Measurements from ENCODE around the gene HUS1. TPM values are rescaled to one million over a fixed set of nuclear protein-coding genes. Genes with fewer than 3 reads are reported as not detected.

HUS1 gene
- total RNA-seq, 2 experiments from 2014 or later, result 77.8 to 83.1 TPM

DNA sequence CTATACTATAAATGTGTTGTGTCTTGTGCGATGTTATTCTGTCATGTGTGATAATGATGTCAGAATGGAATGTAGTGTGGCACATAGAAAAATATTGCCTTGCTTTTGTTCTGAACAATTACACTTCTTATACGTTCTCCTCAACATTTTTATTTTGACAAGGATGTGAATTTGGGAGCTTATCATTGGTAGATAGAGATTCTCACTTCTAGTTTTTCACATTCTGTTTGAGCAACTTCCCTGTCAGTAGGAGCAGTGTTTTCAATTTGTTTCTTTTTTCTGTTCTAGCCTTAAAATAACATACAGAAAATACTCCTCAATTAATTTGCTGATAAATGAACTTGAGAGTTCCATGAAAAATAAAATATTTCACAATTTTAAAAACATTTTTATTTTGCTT lies 31.9 kb upstream of the HUS1 start:
- POLR2A ChIA-PET, result no interaction called here
- Mint-ChIP-seq H3K4me3 (no peak overlapping the region), H3K27ac (no peak overlapping the region), H3K4me1 (ENCODE audit: low read depth) (no peaks in the 10 kb centered on the region), H3K36me3 (ENCODE audit: low read depth) (no peaks in the 10 kb centered on the region), H3K9me3 (no peaks in the 10 kb centered on the region), H3K27me3 (peaks cover 14% of the 10 kb centered on the region)
- no peaks in the 10 kb centered on the region for H3K4me1 ChIP-seq (ENCODE audit: insufficient read depth, low read length)
- intact Hi-C loops (cut with DNase I, micrococcal nuclease), result loop anchor here in 1 of 2 experiments (5.0 kb wide), 1 partner anchor 319 kb away; no protein-coding TSS in a partner anchor
- no peaks in the 10 kb centered on the region for H3K27me3 ChIP-seq (ENCODE audit: control insufficient read depth in 1 of 2, insufficient read depth in 2 of 2, low read length in 2 of 2)
- DNase-seq, result no peak
- H3K9me3 ChIP-seq (ENCODE audit: control insufficient read depth in 1 of 2, insufficient read depth in 1 of 2, low read length in 2 of 2), result no peaks in the 10 kb centered on the region
- no peak overlapping the region for H3K4me3 ChIP-seq (ENCODE audit: low read length)
- no peak for ATAC-seq (ENCODE audit: poor library complexity)
- TF ChIP-seq, protein P1, sequence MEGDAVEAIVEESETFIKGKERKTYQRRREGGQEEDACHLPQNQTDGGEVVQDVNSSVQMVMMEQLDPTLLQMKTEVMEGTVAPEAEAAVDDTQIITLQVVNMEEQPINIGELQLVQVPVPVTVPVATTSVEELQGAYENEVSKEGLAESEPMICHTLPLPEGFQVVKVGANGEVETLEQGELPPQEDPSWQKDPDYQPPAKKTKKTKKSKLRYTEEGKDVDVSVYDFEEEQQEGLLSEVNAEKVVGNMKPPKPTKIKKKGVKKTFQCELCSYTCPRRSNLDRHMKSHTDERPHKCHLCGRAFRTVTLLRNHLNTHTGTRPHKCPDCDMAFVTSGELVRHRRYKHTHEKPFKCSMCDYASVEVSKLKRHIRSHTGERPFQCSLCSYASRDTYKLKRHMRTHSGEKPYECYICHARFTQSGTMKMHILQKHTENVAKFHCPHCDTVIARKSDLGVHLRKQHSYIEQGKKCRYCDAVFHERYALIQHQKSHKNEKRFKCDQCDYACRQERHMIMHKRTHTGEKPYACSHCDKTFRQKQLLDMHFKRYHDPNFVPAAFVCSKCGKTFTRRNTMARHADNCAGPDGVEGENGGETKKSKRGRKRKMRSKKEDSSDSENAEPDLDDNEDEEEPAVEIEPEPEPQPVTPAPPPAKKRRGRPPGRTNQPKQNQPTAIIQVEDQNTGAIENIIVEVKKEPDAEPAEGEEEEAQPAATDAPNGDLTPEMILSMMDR (IDR thresholded peaks at IDR 0.05), result no peak
- no peaks in the 10 kb centered on the region for H3K36me3 ChIP-seq (ENCODE audit: insufficient read depth, low read length)
- CTCF ChIA-PET, result no interaction called here
- no peak overlapping the region for H3K27ac ChIP-seq (ENCODE audit: low read depth in 1 of 2, low read length in 2 of 2)

DNA sequence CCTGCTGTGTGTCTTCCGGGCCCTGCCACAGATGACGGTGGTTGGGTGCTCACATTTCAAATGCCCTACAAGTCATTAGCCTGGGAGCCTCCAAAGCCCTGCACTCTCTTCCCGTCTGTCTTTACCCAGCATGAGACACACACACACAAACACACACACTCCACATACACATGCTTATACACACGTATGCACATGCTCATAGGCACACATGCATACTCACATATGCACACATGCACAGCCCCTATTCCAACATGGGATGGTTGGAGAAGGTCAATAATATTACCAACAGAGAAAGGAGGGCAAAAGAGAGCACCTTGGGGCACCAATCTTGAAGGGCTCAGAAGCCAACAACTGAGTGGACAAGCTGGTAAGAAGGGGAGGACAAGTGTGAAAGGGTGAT lies 30.5 kb upstream of the HUS1 start:
- H3K4me3 ChIP-seq (ENCODE audit: low read length), result no peak overlapping the region
- no peaks in the 10 kb centered on the region for H3K4me1 ChIP-seq (ENCODE audit: insufficient read depth, low read length)
- ChIA-PET POLR2A (no interaction called here), CTCF (no interaction called here)
- H3K9me3 ChIP-seq (ENCODE audit: control insufficient read depth in 1 of 2, insufficient read depth in 1 of 2, low read length in 2 of 2), result no peaks in the 10 kb centered on the region
- no peak for DNase-seq
- intact Hi-C loops (cut with DNase I, micrococcal nuclease), result loop anchor here in 1 of 2 experiments (5.0 kb wide), 1 partner anchor 318 kb away; no protein-coding TSS in a partner anchor
- Mint-ChIP-seq H3K36me3 (ENCODE audit: low read depth) (no peaks in the 10 kb centered on the region), H3K9me3 (no peaks in the 10 kb centered on the region), H3K4me1 (ENCODE audit: low read depth) (no peaks in the 10 kb centered on the region), H3K4me3 (no peak overlapping the region), H3K27me3 (peaks cover 9% of the 10 kb centered on the region), H3K27ac (no peak overlapping the region)
- ATAC-seq (ENCODE audit: poor library complexity), result no peak
- H3K27me3 ChIP-seq (ENCODE audit: control insufficient read depth in 1 of 2, insufficient read depth in 2 of 2, low read length in 2 of 2), result no peaks in the 10 kb centered on the region
- no peaks in the 10 kb centered on the region for H3K36me3 ChIP-seq (ENCODE audit: insufficient read depth, low read length)
- no peak overlapping the region for H3K27ac ChIP-seq (ENCODE audit: low read depth in 1 of 2, low read length in 2 of 2)
- TF ChIP-seq, protein P1 (IDR thresholded peaks at IDR 0.05), result no peak

DNA sequence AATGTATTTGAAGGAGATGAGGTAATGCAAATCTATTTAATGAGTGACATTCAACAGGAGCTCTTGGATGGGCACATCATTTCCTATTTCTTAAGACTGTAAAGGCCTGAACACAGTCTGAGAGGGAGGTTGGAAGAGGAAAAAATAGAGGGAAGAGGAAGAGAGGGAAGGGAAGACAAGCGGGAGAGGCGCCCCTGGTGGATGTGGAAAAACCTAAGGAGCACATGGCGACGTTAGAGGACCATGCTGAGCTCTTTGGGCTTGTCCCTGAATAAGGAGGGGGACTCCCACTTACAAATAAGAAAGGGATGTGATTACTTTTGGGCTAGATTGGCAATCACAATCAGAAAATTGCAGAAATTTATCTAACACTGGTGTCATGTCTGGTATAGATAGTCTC lies 29.8 kb upstream of the HUS1 start:
- no peak overlapping the region for H3K4me3 Mint-ChIP-seq
- H3K36me3 Mint-ChIP-seq (ENCODE audit: low read depth), result no peaks in the 10 kb centered on the region
- intact Hi-C loops (cut with DNase I, micrococcal nuclease), result no loop called here
- no peaks in the 10 kb centered on the region for H3K4me1 ChIP-seq (ENCODE audit: insufficient read depth, low read length)
- no peaks in the 10 kb centered on the region for H3K4me1 Mint-ChIP-seq (ENCODE audit: low read depth)
- no peak overlapping the region for H3K4me3 ChIP-seq (ENCODE audit: low read length)
- ChIA-PET CTCF (no interaction called here), POLR2A (no interaction called here)
- ATAC-seq (ENCODE audit: poor library complexity), result no peak
- TF ChIP-seq, protein P1 (IDR thresholded peaks at IDR 0.05), result no peak
- no peaks in the 10 kb centered on the region for H3K9me3 ChIP-seq (ENCODE audit: control insufficient read depth in 1 of 2, insufficient read depth in 1 of 2, low read length in 2 of 2)
- H3K27me3 ChIP-seq (ENCODE audit: control insufficient read depth in 1 of 2, insufficient read depth in 2 of 2, low read length in 2 of 2), result no peaks in the 10 kb centered on the region
- H3K9me3 Mint-ChIP-seq, result no peaks in the 10 kb centered on the region
- H3K27me3 Mint-ChIP-seq, result peaks cover 11% of the 10 kb centered on the region
- no peak overlapping the region for H3K27ac ChIP-seq (ENCODE audit: low read depth in 1 of 2, low read length in 2 of 2)
- no peak overlapping the region for H3K27ac Mint-ChIP-seq
- H3K36me3 ChIP-seq (ENCODE audit: insufficient read depth, low read length), result no peaks in the 10 kb centered on the region
- no peak for DNase-seq

All from CD4-positive, alpha-beta T cell (primary cell).